ENCODE data around the gene NTPCR. TPM values are rescaled to one million over a fixed set of nuclear protein-coding genes. Genes with fewer than 3 reads are reported as not detected.

NTPCR gene
- total RNA-seq, 1 donor = 11.8 TPM

- no peak for DNase-seq (ENCODE audit: low read depth in 2 of 3, low spot score in 2 of 3)
These were observed 54.7 kb downstream of the NTPCR start for GRCh38 chr1:233005156-233005555.

- no peak for DNase-seq (ENCODE audit: low read depth in 2 of 3, low spot score in 2 of 3)
These were observed 55.3 kb downstream of the NTPCR start for GRCh38 chr1:233005703-233006102.

- no peak for DNase-seq (ENCODE audit: low read depth in 2 of 3, low spot score in 2 of 3)
These were observed 55.7 kb downstream of the NTPCR start for GRCh38 chr1:233006108-233006507.

- DNase-seq (ENCODE audit: low read depth in 2 of 3, low spot score in 2 of 3) = no peak
These were observed 56.1 kb downstream of the NTPCR start for GRCh38 chr1:233006541-233006973.

- no peak for DNase-seq (ENCODE audit: low read depth in 2 of 3, low spot score in 2 of 3)
These were observed 59.7 kb downstream of the NTPCR start for GRCh38 chr1:233010146-233010545.

- no peak for DNase-seq (ENCODE audit: low read depth in 2 of 3, low spot score in 2 of 3)
These were observed 61.6 kb downstream of the NTPCR start for GRCh38 chr1:233012021-233012420.

- DNase-seq (ENCODE audit: low read depth in 2 of 3, low spot score in 2 of 3) = no peak
These were observed 65.6 kb downstream of the NTPCR start for GRCh38 chr1:233015965-233016364.

- no peak for DNase-seq (ENCODE audit: low read depth in 2 of 3, low spot score in 2 of 3)
These were observed 66.4 kb downstream of the NTPCR start for GRCh38 chr1:233016798-233017197.

GRCh38 chr1:233019083-233019482 lies 68.7 kb downstream of the NTPCR start:
- DNase-seq (ENCODE audit: low read depth in 2 of 3, low spot score in 2 of 3) = no peak

GRCh38 chr1:233019778-233020325 lies 69.4 kb downstream of the NTPCR start:
- no peak for DNase-seq (ENCODE audit: low read depth in 2 of 3, low spot score in 2 of 3)

GRCh38 chr1:233020426-233020825 lies 70.0 kb downstream of the NTPCR start:
- peak in 2 of 3 donors; percentile 5 to 17 for DNase-seq (ENCODE audit: low read depth in 2 of 3, low spot score in 2 of 3)

GRCh38 chr1:233022246-233022645 lies 71.8 kb downstream of the NTPCR start:
- DNase-seq (ENCODE audit: low read depth in 2 of 3, low spot score in 2 of 3) = no peak

GRCh38 chr1:233024199-233024598 lies 73.8 kb downstream of the NTPCR start:
- peak in 1 of 3 donors; percentile 6 for DNase-seq (ENCODE audit: low read depth in 2 of 3, low spot score in 2 of 3)

- peak in 2 of 3 donors; percentile 25 to 58 for DNase-seq (ENCODE audit: low read depth in 2 of 3, low spot score in 2 of 3)
These were observed 74.7 kb downstream of the NTPCR start for GRCh38 chr1:233025157-233025556.

GRCh38 chr1:233025567-233025966 lies 75.2 kb downstream of the NTPCR start:
- DNase-seq (ENCODE audit: low read depth in 2 of 3, low spot score in 2 of 3) = no peak

- DNase-seq (ENCODE audit: low read depth in 2 of 3, low spot score in 2 of 3) = no peak
These were observed 76.6 kb downstream of the NTPCR start for GRCh38 chr1:233027046-233027445.

GRCh38 chr1:233031521-233031920 lies 81.1 kb downstream of the NTPCR start:
- no peak for DNase-seq (ENCODE audit: low read depth in 2 of 3, low spot score in 2 of 3)

- DNase-seq (ENCODE audit: low read depth in 2 of 3, low spot score in 2 of 3) = no peak
These were observed 82.5 kb downstream of the NTPCR start for GRCh38 chr1:233032916-233033315.

- no peak for DNase-seq (ENCODE audit: low read depth in 2 of 3, low spot score in 2 of 3)
These were observed 83.0 kb downstream of the NTPCR start for GRCh38 chr1:233033361-233033760.

Measured in hematopoietic multipotent progenitor cell (in vitro differentiated cells).